ENCODE data around the gene CANT1. TPM values are rescaled to one million over a fixed set of nuclear protein-coding genes. Genes with fewer than 3 reads are reported as not detected.

Gene CANT1
- total RNA-seq, 1 experiment from 2014 or later, result 86.4 TPM

DNA sequence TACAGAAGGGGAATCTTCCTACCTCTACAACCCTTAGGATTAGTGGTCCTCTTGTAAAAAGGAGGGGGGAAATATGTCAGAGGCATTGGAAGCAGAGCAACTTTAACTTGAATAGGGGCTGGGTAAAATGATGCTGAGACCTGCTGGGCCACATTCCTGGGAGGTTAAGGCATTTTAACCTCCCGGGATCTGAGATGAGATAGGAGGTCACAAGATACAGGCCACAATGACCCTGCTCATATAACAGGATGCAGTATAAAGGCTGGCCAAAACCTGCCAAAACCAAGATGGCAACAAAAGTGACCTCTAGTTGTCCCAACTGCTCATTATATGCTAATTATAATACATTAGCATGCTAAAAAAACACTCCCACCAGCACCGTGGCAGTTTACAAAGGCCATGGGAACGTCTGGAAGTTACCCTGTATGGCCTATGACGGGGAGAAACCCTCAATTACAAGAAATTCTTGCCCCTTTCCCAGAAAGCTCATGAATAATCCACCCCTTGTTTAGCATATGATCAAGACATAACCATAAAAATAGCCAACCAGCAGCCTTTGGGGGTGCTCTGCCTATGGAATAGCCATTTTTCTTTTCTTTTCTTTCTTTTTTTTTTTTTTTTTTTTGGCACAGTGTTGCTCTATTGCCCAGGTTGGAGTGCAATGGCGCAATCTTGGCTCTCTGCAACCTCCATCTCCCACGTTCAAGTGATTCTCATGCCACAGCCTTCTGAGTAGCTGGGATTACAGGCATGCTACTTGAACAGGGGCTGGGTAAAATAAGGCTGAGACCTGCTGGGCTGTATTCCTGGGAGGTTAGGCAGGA is 8.2 kb upstream of the CANT1 start:
- Mint-ChIP-seq H3K27ac (ENCODE audit: unreplicated experiment) (peak overlapping the region; percentile 77), H3K4me1 (ENCODE audit: low read depth, unreplicated experiment) (peaks cover 56% of the 10 kb centered on the region), H3K36me3 (ENCODE audit: insufficient read depth, unreplicated experiment) (no peaks in the 10 kb centered on the region), H3K27me3 (ENCODE audit: insufficient read depth, unreplicated experiment) (no peaks in the 10 kb centered on the region), H3K9me3 (ENCODE audit: unreplicated experiment) (peaks cover 16% of the 10 kb centered on the region), H3K4me3 (ENCODE audit: unreplicated experiment) (peak overlapping the region; percentile 9)
- POLR2A ChIA-PET, result no interaction called here
- Histone ChIP-seq H3K9me3 (peaks cover 19% of the 10 kb centered on the region), H3K36me3 (ENCODE audit: control insufficient read depth, insufficient read depth, low read length) (no peaks in the 10 kb centered on the region), H3K4me3 (ENCODE audit: low read depth, low read length) (no peak overlapping the region), H3K27me3 (replicated peaks; ENCODE audit: control insufficient read depth, insufficient read depth, low read length) (no peaks in the 10 kb centered on the region), H3K4me1 (peaks cover 48% of the 10 kb centered on the region)
- CTCF ChIA-PET, result interaction anchor here (0.6 to 0.7 kb wide), 3 partner anchors 64 to 898 kb away, joined by 4 to 5 read pairs (median 4); no protein-coding TSS in a partner anchor
- intact Hi-C loops (cut with micrococcal nuclease; ENCODE audit: unreplicated experiment), result no loop called here
- TF ChIP-seq, protein P1, sequence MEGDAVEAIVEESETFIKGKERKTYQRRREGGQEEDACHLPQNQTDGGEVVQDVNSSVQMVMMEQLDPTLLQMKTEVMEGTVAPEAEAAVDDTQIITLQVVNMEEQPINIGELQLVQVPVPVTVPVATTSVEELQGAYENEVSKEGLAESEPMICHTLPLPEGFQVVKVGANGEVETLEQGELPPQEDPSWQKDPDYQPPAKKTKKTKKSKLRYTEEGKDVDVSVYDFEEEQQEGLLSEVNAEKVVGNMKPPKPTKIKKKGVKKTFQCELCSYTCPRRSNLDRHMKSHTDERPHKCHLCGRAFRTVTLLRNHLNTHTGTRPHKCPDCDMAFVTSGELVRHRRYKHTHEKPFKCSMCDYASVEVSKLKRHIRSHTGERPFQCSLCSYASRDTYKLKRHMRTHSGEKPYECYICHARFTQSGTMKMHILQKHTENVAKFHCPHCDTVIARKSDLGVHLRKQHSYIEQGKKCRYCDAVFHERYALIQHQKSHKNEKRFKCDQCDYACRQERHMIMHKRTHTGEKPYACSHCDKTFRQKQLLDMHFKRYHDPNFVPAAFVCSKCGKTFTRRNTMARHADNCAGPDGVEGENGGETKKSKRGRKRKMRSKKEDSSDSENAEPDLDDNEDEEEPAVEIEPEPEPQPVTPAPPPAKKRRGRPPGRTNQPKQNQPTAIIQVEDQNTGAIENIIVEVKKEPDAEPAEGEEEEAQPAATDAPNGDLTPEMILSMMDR (IDR thresholded peaks at IDR 0.05; ENCODE audit: insufficient read depth in 1 of 2, low read depth in 1 of 2, low read length in 1 of 2, severe bottlenecking in 1 of 2, unreplicated experiment in 1 of 2), result no peak
- no TSS peak for BruUV-seq (replicated peaks)
- peak; percentile 77 to 84 for DNase-seq

DNA sequence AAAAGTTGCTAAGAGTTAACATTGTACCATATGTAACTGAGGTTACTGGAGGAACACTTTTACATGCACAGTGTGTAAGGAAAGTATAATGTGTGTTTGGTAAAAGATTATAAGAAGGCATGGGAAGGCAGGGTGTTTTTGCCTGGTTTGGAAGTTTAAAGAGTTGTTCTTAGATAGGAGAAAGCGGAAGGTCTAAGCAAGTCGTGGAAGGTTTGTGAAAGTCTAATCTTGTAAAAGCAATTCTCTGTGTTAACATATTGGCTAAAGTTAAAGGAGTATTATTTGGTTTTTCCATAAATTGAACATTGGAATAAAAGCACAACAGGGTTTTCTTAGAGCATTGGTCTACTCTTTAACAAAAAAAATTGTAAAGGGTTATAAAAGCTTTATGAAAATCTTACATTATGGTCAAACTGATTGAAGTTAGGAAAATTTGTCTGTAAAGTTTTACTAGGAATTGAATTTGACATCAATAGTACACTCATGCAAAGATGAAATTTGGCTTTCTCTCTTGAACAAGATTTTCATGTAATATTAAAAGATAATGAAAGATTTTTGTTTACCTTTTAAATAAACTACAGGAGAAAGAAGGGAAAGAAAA is 4.7 kb upstream of the CANT1 start:
- TF ChIP-seq, protein P1 (IDR thresholded peaks at IDR 0.05; ENCODE audit: insufficient read depth in 1 of 2, low read depth in 1 of 2, low read length in 1 of 2, severe bottlenecking in 1 of 2, unreplicated experiment in 1 of 2), result no peak
- intact Hi-C loops (cut with micrococcal nuclease; ENCODE audit: unreplicated experiment), result no loop called here
- Histone ChIP-seq H3K4me1 (peaks cover 50% of the 10 kb centered on the region), H3K4me3 (ENCODE audit: low read depth, low read length) (no peak overlapping the region), H3K9me3 (peaks cover 19% of the 10 kb centered on the region), H3K27me3 (replicated peaks; ENCODE audit: control insufficient read depth, insufficient read depth, low read length) (no peaks in the 10 kb centered on the region), H3K36me3 (ENCODE audit: control insufficient read depth, insufficient read depth, low read length) (no peaks in the 10 kb centered on the region)
- peaks cover 40% of the 10 kb centered on the region for H3K4me1 Mint-ChIP-seq (ENCODE audit: low read depth, unreplicated experiment)
- CTCF ChIA-PET, result no interaction called here
- POLR2A ChIA-PET, result no interaction called here
- H3K36me3 Mint-ChIP-seq (ENCODE audit: insufficient read depth, unreplicated experiment), result peaks cover 1% of the 10 kb centered on the region
- H3K27ac Mint-ChIP-seq (ENCODE audit: unreplicated experiment), result no peak overlapping the region
- H3K9me3 Mint-ChIP-seq (ENCODE audit: unreplicated experiment), result peaks cover 25% of the 10 kb centered on the region
- no TSS peak for BruUV-seq (replicated peaks)
- no peak overlapping the region for H3K4me3 Mint-ChIP-seq (ENCODE audit: unreplicated experiment)
- H3K27me3 Mint-ChIP-seq (ENCODE audit: insufficient read depth, unreplicated experiment), result no peaks in the 10 kb centered on the region
- DNase-seq, result no peak

- H3K27me3 Mint-ChIP-seq (ENCODE audit: insufficient read depth, unreplicated experiment), result no peaks in the 10 kb centered on the region
- CTCF ChIA-PET, result no interaction called here
- H3K36me3 Mint-ChIP-seq (ENCODE audit: insufficient read depth, unreplicated experiment), result peaks cover 13% of the 10 kb centered on the region
These were observed 3.1 kb upstream of the CANT1 start for GRCh38 chr17:79012563-79013134.

More at GRCh38 chr17:79012563-79013134, 3.1 kb upstream of the CANT1 start:
- Histone ChIP-seq H3K36me3 (ENCODE audit: control insufficient read depth, insufficient read depth, low read length) (peaks cover 4% of the 10 kb centered on the region; the same call in 1 of the 2 replicates), H3K27me3 (replicated peaks; ENCODE audit: control insufficient read depth, insufficient read depth, low read length) (no peaks in the 10 kb centered on the region), H3K4me3 (ENCODE audit: low read depth, low read length) (no peak overlapping the region), H3K4me1 (peaks cover 46% of the 10 kb centered on the region), H3K9me3 (peaks cover 19% of the 10 kb centered on the region)
- BruUV-seq (replicated peaks), result no TSS peak
- Mint-ChIP-seq H3K9me3 (ENCODE audit: unreplicated experiment) (peaks cover 25% of the 10 kb centered on the region), H3K4me3 (ENCODE audit: unreplicated experiment) (no peak overlapping the region), H3K27ac (ENCODE audit: unreplicated experiment) (no peak overlapping the region), H3K4me1 (ENCODE audit: low read depth, unreplicated experiment) (peaks cover 35% of the 10 kb centered on the region)
- TF ChIP-seq, protein P1 (IDR thresholded peaks at IDR 0.05; ENCODE audit: insufficient read depth in 1 of 2, low read depth in 1 of 2, low read length in 1 of 2, severe bottlenecking in 1 of 2, unreplicated experiment in 1 of 2), result no peak
- POLR2A ChIA-PET, result no interaction called here
- no peak for DNase-seq
- intact Hi-C loops (cut with micrococcal nuclease; ENCODE audit: unreplicated experiment), result no loop called here
